GM12864 (cell line): Measurements from ENCODE around the gene BYSL.

Source experiments
- DNase-seq: peaks from one replicate; pipeline ENCODE4 v3.0.0-alpha.2; 2011; ENCODE audit warnings: low read depth
- H3K4me3 ChIP-seq: 2 replicates; pipeline ENCODE4 v1.5.1; 2011; ENCODE audit warnings: mild to moderate bottlenecking, low read depth, low read length, control low read depth
- TF ChIP-seq, protein P1 (sequence below): IDR thresholded peaks from 2 replicates; pipeline ENCODE4 v1.5.1; 2011; ENCODE audit warnings: low read depth, mild to moderate bottlenecking, moderate library complexity, low read length, control low read depth, inconsistent platforms; ENCODE audit errors: missing control alignments

Gene BYSL

DNA sequence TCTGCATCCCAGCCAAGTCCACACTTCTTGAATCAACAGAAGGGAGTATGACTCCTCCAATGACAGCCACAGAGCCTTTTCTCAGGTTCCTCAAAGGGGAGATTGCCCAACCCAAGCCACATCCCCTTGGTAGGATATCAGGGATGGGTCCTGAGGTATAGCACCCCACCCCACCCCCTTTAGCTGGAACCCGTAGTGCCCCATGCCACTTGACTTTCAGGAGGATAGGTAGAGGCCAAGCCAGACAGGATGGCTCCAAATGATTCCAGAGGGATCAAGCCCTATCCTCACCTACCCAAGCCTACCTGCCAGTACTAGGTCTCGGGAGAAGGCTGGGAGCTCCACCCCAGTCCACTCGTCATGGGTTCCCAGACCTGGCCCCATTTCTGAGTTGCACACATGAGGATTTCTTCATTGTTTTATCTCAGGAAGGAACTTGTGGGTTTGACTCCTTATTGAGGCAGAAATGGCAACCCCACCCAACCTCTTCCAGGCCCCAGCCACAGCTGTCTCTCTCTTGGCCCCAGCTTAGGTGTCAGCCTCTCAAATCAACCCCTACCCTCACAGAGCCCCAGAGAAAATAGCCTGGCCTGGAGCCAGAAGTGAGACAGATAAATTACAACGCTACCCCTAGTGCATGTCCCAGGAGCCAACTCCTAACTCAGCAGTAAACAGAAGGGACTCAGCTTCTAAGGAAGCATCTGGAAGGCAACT, 16.7 kb downstream of the BYSL start:
- H3K4me3 ChIP-seq: no peak overlapping the region
- no peak for DNase-seq
- TF ChIP-seq, protein P1, sequence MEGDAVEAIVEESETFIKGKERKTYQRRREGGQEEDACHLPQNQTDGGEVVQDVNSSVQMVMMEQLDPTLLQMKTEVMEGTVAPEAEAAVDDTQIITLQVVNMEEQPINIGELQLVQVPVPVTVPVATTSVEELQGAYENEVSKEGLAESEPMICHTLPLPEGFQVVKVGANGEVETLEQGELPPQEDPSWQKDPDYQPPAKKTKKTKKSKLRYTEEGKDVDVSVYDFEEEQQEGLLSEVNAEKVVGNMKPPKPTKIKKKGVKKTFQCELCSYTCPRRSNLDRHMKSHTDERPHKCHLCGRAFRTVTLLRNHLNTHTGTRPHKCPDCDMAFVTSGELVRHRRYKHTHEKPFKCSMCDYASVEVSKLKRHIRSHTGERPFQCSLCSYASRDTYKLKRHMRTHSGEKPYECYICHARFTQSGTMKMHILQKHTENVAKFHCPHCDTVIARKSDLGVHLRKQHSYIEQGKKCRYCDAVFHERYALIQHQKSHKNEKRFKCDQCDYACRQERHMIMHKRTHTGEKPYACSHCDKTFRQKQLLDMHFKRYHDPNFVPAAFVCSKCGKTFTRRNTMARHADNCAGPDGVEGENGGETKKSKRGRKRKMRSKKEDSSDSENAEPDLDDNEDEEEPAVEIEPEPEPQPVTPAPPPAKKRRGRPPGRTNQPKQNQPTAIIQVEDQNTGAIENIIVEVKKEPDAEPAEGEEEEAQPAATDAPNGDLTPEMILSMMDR: no peak

DNA sequence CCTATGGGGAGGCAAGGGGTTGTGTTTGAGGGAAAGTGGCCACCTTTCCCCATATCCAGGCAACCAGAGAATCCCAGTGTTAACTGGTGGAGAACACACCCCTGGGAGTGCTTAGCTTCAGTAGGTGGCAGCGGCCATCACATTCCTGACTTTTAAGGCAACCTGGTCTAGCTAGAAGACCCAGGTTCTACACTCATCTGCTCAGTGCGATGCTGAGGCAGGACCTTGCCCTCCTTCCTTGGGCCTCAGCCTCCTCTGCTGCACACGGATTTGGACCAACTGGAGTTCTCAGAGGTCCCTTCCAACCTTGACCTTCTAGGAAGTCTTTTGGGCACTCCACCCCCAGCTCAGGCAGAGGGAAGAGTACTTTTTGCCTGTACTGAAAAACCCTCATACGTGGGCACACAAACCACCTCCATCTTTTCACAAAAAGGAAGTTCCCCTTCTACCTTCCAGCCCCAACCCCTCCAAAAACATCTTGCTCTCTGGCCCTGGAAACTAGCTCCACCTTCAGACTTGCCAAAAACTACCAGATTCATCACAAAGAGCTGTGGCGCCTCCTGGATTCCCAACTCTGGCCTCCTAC, 17.4 kb downstream of the BYSL start:
- DNase-seq: no peak
- TF ChIP-seq, protein P1: no peak
- no peak overlapping the region for H3K4me3 ChIP-seq

DNA sequence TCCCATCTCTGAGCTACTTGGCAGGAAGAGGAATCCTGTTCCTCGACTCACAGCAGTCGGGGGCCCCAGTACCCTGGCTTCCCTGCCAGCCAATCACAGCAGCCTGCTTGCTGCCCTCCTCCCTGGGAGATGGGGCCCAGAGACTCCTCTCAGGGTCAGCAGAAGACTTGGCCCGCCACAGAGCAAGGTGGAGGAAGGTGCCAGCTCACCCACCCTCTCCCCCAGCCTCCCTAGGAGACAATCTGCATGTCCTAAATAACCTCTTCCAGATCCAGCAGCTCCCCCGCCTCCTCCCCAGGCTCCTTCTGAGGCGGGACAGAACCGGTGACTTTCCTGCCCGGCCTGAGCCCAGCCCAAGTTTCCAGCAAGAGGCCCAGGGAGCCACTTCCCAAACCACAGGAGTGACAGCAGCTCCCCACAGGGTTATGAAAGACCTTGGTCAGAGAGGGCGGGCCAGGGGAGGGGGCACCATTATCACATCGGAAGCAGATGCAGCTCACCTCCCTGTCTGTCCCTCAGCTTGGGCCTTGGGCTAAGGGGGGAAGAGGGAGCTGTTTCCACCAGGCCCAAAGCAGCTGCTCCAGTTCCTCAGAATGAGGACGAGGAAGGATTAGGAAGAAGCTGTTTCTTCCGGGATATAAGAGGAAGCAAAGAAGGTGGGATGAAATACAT, 18.0 kb downstream of the BYSL start:
- peak overlapping the region; percentile 92 for H3K4me3 ChIP-seq
- no peak for DNase-seq

DNA sequence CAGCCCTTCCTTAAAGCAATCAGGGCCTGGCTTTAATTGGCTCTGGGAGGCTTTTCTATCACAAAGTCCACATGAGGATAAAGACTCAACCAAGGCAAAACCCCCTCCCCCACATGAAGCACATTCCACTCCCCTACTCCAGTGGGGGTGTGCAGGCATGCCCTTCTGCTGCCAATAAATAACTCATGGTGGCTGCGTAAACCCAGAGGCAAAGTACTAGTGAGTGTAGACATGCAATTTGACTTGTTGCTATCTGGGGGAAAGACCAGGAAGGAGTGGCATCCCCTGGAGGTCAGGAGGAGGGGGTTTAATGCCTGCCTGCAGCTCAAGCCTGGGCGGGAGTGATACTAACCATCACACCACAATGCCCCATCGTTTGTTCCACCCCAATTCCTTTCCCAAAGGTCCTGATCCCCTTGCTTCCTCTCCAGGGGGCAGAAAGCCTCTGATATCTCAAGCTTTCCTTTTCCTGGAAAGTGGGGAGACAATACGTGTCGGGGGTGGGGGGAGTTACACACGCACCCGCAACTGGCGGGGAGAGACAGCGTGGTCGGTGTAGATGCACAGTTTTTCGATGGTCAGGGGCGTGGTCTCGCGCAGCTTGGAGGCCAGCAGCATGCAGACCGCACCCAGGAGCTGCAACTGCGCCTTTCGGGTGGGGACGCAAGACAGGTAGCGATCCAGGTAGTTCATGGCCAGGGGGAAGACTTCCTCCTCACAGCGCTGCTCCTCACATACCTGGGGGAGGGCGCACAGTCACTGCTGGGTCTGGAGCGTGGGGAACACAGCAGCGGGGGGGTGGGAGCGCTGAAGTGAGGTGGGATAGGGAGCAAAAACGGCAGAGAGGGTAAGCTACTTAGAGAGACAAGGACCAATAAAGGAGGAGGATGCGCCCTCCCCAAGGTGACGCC, 18.8 kb downstream of the BYSL start:
- no peak for DNase-seq
- peak overlapping the region; percentile 92 for H3K4me3 ChIP-seq
- TF ChIP-seq, protein P1: no peak

More for the DNA sequence above, 18.0 kb downstream of the BYSL start:
- TF ChIP-seq, protein P1: no peak

DNA sequence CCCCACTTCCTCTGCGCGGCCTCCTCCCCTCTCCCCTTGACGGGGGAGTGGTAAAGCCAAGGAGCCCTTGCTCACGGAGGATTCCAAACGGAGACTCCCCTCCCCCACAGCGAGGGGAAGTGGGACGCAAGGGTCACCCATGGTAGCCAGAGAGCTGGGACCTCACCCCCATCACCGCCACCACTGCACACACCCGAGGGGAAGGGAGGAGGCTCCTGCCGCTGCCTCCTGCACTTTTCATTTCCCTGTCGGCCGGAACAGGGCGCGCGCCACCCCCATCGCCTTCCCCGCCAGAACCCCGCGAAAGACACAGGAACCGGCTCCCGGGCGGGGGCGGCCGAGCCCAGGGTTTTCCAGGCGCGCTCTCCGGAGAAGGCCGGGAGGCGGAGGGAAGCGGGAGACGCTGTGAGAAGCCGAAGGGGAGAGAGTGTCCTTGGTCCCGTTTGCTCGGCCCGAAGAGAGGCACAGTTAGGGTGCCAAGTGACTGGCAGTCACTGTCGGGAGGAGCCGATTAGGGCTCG, 19.5 kb downstream of the BYSL start:
- TF ChIP-seq, protein P1: no peak
- H3K4me3 ChIP-seq: peak overlapping the region; percentile 92
- DNase-seq: no peak

DNA sequence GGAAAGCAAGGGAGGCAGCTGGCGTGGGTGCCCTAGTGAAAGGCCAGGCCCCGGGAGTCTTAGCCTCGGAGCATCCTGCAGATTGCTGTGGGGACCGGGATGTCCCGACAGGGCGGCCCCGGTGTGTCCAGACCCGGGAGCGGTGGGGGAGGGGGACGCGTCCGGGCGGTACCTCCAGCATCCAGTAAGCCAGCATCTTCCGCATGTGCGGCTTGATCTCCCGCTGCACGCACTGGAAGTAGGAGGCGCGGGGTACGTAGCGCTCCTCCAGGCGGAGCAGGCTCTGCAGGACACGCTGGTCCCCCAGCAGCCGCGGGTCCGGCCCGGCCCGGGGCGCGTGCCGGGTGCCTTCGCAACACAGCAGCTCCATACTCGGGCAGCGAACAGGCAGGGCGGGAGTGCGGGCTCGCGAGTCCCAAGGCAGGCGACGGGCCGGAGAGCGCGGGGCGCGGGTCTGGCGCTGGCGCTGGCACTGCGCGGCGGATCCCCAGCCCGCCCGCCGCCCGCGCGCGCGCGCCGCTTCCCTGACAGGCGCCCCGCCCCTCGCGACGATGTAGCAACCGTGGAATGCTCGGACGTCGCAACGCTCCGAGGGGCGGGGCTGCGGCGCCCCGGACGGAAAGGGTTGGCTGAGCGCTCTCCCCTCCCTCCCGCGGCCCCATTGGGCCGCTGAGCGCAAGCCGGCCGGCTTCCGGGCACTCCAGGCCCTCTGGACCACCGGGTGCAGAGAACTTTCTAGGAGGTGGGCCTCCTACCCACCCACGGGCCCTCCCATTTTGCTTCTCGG, 20.2 kb downstream of the BYSL start, which contains the start of gene CCND3:
Gene CCND3, minus strand, starts transcription at position 529 of the 787 bp plus-strand sequence. Its CDS starts 159 bp downstream, at position 370.
- peak; percentile 66 for DNase-seq

More for the DNA sequence above, 20.2 kb downstream of the BYSL start, which contains the start of gene CCND3:
- H3K4me3 ChIP-seq: peak within 1 kb of the TSS; percentile 92
- TF ChIP-seq, protein P1: no peak
